CD4-positive, alpha-beta T cell (primary cell): ENCODE results near the gene CACNA2D2. TPM values are rescaled to one million over a fixed set of nuclear protein-coding genes. Genes with fewer than 3 reads are reported as not detected.

Experiments
- ATAC-seq: fragments of 200-7000 bp; cut with Tn5 transposase; one replicate; pipeline ENCODE4 v1.10.0; 2022; ENCODE audit warnings: mild to moderate bottlenecking; ENCODE audit not compliant: poor library complexity
- CTCF ChIA-PET: fragments of 350-600 bp; sonication (Branson Sonifier 250); formaldehyde crosslinking; loops from one replicate; lab custom pipeline; 2021; ENCODE audit warnings: antibody characterized with exemption, inconsistent platforms; lab: Charles Lee
- POLR2A ChIA-PET: fragments of 350-600 bp; sonication (Branson Sonifier 250); formaldehyde crosslinking; loops from one replicate; lab custom pipeline; 2021; ENCODE audit warnings: antibody characterized with exemption, inconsistent platforms; lab: Charles Lee
- DNase-seq, 14 experiments: peaks; one replicate each; pipeline ENCODE4 v3.0.0-alpha.2; 2013 to 2020; ENCODE audit warnings: mixed read lengths in 2 of 14
- H3K27ac ChIP-seq, 2 donors: one replicate each; pipeline versions ENCODE4 v1.5.1 to v1.7.0; 2013; ENCODE audit warnings: low read length in 2 of 2, low read depth in 1 of 2, mild to moderate bottlenecking in 1 of 2
- H3K27me3 ChIP-seq, 2 experiments: 1 replicate in 1 of 2; 2 replicates in 1 of 2; pipeline versions ENCODE4 v1.6.1 to v1.7.0; 2013; ENCODE audit warnings: low read length in 2 of 2, control low read depth in 1 of 2, mild to moderate bottlenecking in 1 of 2, moderate library complexity in 1 of 2; ENCODE audit not compliant: insufficient read depth in 2 of 2, control insufficient read depth in 1 of 2
- H3K36me3 ChIP-seq: one replicate; pipeline ENCODE4 v1.6.1; 2013; ENCODE audit warnings: low read length, control low read depth; ENCODE audit not compliant: insufficient read depth
- H3K4me1 ChIP-seq: one replicate; pipeline ENCODE4 v1.6.1; 2013; ENCODE audit warnings: low read length, control low read depth; ENCODE audit not compliant: insufficient read depth
- H3K4me3 ChIP-seq: one replicate; pipeline ENCODE4 v1.5.1; 2013; ENCODE audit warnings: mild to moderate bottlenecking, low read length, moderate library complexity
- H3K9me3 ChIP-seq, 2 experiments: 1 replicate in 1 of 2; 2 replicates in 1 of 2; pipeline versions ENCODE4 v1.6.1 to v1.7.0; 2013; ENCODE audit warnings: low read length in 2 of 2, mild to moderate bottlenecking in 2 of 2, control low read depth in 1 of 2, moderate library complexity in 1 of 2; ENCODE audit not compliant: control insufficient read depth in 1 of 2, insufficient read depth in 1 of 2
- H3K27ac Mint-ChIP-seq: one replicate; pipeline ENCODE4 v1.8.0; 2020; ENCODE audit warnings: mixed read lengths
- H3K27me3 Mint-ChIP-seq: one replicate; pipeline ENCODE4 v1.8.0; 2021; ENCODE audit warnings: mixed read lengths
- H3K36me3 Mint-ChIP-seq: one replicate; pipeline ENCODE4 v1.8.0; 2021; ENCODE audit warnings: low read depth, mixed read lengths
- H3K4me1 Mint-ChIP-seq: one replicate; pipeline ENCODE4 v1.8.0; 2021; ENCODE audit warnings: low read depth, mixed read lengths
- H3K4me3 Mint-ChIP-seq: one replicate; pipeline ENCODE4 v1.8.0; 2020; ENCODE audit warnings: mild to moderate bottlenecking, mixed read lengths
- H3K9me3 Mint-ChIP-seq: one replicate; pipeline ENCODE4 v1.8.0; 2020; ENCODE audit warnings: mixed read lengths
- intact Hi-C, 2 experiments: fragments of 100-400 bp; cut with DNase I in 1 of 2; cut with micrococcal nuclease in 1 of 2; formaldehyde crosslinking; loops; one replicate each; pipeline versions ENCODE4 v1.15.1 to v1.9.0; 2023 to 2025; cut with DNase I, micrococcal nuclease
- total RNA-seq, 174 experiments: library from RNA in 2 of 174; stranded (reverse) in 2 of 174; gene quantifications; one replicate each; pipeline ENCODE4 v1.2.3 and lab custom pipeline; 2021 to 2026
- TF ChIP-seq, protein P1 (sequence below): fragments of 200-600 bp; IDR thresholded peaks from one replicate; pipeline ENCODE4 v1.8.0; 2022; ENCODE audit warnings: antibody characterized with exemption, mild to moderate bottlenecking

The CACNA2D2 gene
- total RNA-seq, 2 experiments from 2014 or later, result 2.5 to 3.8 TPM

DNA sequence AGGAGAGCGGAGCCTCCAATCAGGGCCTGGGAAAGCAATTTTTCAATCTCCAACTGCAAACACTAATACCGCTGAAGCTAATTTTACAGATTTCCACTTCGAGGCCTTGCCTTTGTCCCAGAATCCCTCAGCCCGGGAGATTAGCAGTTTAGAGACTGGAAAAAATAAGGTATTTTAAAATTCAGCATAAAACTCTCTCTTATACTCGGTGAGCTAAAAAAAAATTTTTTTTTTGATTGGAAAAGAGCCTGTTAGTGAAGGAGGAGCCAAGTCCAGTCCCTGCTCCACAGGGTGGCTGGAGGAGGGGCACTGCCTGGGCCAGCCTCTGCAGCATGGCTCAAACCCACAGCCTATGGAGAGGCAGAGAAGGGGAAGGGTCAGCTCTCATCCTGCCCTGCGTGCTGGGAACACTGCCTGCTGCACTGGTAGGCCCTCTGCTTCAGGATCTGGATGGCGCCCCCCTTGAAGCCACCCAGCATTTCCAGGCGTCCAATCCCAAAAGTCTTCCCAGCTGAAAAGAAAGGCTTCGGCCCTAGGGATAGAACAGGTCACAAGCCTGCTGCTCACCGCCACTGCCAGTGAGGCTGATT lies 48.9 kb downstream of the CACNA2D2 start:
- intact Hi-C loops, result no loop called here
- H3K27me3 ChIP-seq, result no peaks in the 10 kb centered on the region
- no peak for ATAC-seq
- no peak overlapping the region for H3K4me3 ChIP-seq
- Mint-ChIP-seq H3K27ac (no peak overlapping the region), H3K4me3 (no peak overlapping the region), H3K4me1 (peaks cover 11% of the 10 kb centered on the region), H3K36me3 (no peaks in the 10 kb centered on the region), H3K27me3 (no peaks in the 10 kb centered on the region), H3K9me3 (no peaks in the 10 kb centered on the region)
- POLR2A ChIA-PET, result interaction anchor here (1.2 kb wide), 1 partner anchor 40 kb away, joined by 4 read pairs; no protein-coding TSS in a partner anchor
- DNase-seq, result no peak
- no peaks in the 10 kb centered on the region for H3K9me3 ChIP-seq
- peaks cover 24% of the 10 kb centered on the region for H3K4me1 ChIP-seq
- CTCF ChIA-PET, result no interaction called here
- TF ChIP-seq, protein P1, sequence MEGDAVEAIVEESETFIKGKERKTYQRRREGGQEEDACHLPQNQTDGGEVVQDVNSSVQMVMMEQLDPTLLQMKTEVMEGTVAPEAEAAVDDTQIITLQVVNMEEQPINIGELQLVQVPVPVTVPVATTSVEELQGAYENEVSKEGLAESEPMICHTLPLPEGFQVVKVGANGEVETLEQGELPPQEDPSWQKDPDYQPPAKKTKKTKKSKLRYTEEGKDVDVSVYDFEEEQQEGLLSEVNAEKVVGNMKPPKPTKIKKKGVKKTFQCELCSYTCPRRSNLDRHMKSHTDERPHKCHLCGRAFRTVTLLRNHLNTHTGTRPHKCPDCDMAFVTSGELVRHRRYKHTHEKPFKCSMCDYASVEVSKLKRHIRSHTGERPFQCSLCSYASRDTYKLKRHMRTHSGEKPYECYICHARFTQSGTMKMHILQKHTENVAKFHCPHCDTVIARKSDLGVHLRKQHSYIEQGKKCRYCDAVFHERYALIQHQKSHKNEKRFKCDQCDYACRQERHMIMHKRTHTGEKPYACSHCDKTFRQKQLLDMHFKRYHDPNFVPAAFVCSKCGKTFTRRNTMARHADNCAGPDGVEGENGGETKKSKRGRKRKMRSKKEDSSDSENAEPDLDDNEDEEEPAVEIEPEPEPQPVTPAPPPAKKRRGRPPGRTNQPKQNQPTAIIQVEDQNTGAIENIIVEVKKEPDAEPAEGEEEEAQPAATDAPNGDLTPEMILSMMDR, result no peak
- H3K36me3 ChIP-seq, result no peaks in the 10 kb centered on the region
- H3K27ac ChIP-seq, result no peak overlapping the region

GRCh38 chr3:50453907-50454306 lies 49.5 kb downstream of the CACNA2D2 start:
- no peak overlapping the region for H3K27ac Mint-ChIP-seq
- H3K36me3 Mint-ChIP-seq, result no peaks in the 10 kb centered on the region
- intact Hi-C loops, result no loop called here
- no peak for ATAC-seq
- Histone ChIP-seq H3K27me3 (no peaks in the 10 kb centered on the region), H3K36me3 (no peaks in the 10 kb centered on the region), H3K9me3 (no peaks in the 10 kb centered on the region), H3K4me1 (peaks cover 30% of the 10 kb centered on the region), H3K27ac (no peak overlapping the region), H3K4me3 (no peak overlapping the region)
- no peak for DNase-seq
- no peak overlapping the region for H3K4me3 Mint-ChIP-seq
- POLR2A ChIA-PET, result interaction anchor here (1.2 kb wide), 1 partner anchor 41 kb away, joined by 4 read pairs; no protein-coding TSS in a partner anchor
- TF ChIP-seq, protein P1, result no peak
- H3K27me3 Mint-ChIP-seq, result no peaks in the 10 kb centered on the region
- CTCF ChIA-PET, result no interaction called here
- peaks cover 17% of the 10 kb centered on the region for H3K4me1 Mint-ChIP-seq
- no peaks in the 10 kb centered on the region for H3K9me3 Mint-ChIP-seq

DNA sequence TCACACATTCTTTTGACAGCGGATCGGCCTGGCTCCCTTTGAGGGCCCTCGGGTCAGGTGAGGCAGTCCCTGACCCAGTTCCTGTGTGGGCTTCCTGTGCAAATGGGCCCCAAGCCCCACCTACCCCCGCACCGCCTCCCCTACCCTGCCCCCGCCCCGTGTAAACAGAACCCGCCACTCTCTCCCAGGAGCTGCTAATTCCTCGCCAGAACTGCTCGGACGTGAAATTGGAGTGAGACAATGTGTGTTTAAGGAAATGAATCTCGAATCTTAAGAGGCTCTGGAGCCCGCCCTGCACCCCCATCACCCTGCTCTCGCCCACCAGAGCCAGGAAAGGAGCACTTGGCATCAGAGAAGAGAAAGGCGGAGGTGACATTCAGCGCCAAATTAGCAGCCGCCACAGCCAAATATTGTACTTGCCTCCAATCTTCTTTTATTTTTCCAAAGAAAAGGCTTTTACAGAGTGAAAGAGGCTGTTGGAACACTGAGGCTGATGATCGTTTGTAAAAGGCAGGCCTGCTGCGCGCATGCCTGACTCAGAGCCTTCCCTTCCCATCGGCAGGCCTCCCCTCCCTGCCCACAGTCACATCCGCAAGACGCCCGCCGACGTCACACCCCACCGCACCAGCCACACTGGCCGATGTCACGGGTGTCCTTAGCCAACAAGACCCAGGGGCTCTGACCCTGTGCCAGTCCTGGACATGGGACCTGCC lies 53.1 kb downstream of the CACNA2D2 start:
- no peaks in the 10 kb centered on the region for H3K27me3 Mint-ChIP-seq
- no peaks in the 10 kb centered on the region for H3K36me3 Mint-ChIP-seq
- ChIA-PET POLR2A (interaction anchor here (0.6 to 1.5 kb wide), 4 partner anchors 11 to 119 kb away, joined by 3 to 4 read pairs (median 4); partner anchors contain the start of genes CACNA2D2 and HEMK1), CTCF (no interaction called here)
- H3K4me1 ChIP-seq, result peaks cover 45% of the 10 kb centered on the region
- DNase-seq (peak; percentile 26 to 89 (median 64)), ATAC-seq (peak; percentile 84)
- H3K9me3 ChIP-seq, result no peaks in the 10 kb centered on the region
- H3K36me3 ChIP-seq, result no peaks in the 10 kb centered on the region
- peak overlapping the region; percentile 48 for H3K4me3 ChIP-seq
- peak overlapping the region; percentile 88 for H3K4me3 Mint-ChIP-seq
- no peaks in the 10 kb centered on the region for H3K27me3 ChIP-seq
- H3K4me1 Mint-ChIP-seq, result peaks cover 26% of the 10 kb centered on the region
- intact Hi-C loops, result no loop called here
- TF ChIP-seq, protein P1, result no peak
- H3K9me3 Mint-ChIP-seq, result no peaks in the 10 kb centered on the region
- peak overlapping the region; percentile 14 to 77 for H3K27ac ChIP-seq
- peak overlapping the region; percentile 95 for H3K27ac Mint-ChIP-seq
